ENCODE measurements around the gene MTERF4. TPM values are rescaled to one million over a fixed set of nuclear protein-coding genes. Genes with fewer than 3 reads are reported as not detected.

The MTERF4 gene
- total and polyA plus RNA-seq, 2 of the 8 experiments (the other 6 are each of a cell fraction or from before 2014, with no cell fraction given), result 25.9 to 28.5 TPM

DNA sequence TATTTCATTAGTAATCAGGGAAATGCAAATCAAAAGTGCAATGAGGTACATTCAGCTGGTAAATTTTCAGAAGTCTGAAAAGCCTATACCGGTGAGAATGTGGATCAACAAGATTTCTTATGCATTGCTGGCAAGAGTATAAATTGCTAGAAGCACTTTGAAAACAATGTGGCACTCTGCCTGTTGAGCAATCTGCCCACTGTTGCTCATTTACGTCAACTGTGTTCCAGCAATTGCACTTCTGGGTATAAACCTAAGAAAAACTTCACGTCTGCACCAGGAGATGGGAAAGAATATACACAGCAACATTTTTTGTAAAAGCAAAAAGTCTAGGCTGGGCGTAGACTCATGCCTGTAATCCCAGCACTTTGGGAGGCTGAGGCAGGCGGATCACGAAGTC lies 40.8 kb downstream of the MTERF4 start:
- WGBS, 2 experiments (ENCODE audit: extremely low coverage in 1 of 2, insufficient coverage in 1 of 2, insufficient read length in 1 of 2, insufficient replicate concordance in 2 of 2, low coverage in 1 of 2, low lambda C conversion rate in 2 of 2, missing lambda C conversion rate in 1 of 2), result 89% methylated on average over 6 of the region's 6 CpGs; no CpG with 5 or more reads in 1 of the 2 experiments
- no peak overlapping the region for H2AFZ ChIP-seq (ENCODE audit: low read length)
- no peak overlapping the region for H3K14ac ChIP-seq (ENCODE audit: insufficient read length)
- no peak overlapping the region for H3K9ac ChIP-seq (replicated peaks in 1 of 4; ENCODE audit: extremely low read depth in 1 of 4, low read depth in 3 of 4, low read length in 3 of 4)
- no peak overlapping the region for H4K8ac ChIP-seq (ENCODE audit: extremely low read depth, insufficient read depth, low read length)
- CTCF ChIA-PET (ENCODE audit: partially characterized antibody), result interaction anchor here (1.1 to 1.6 kb wide), 2 partner anchors 17 to 204 kb away, joined by 4 to 7 read pairs; no protein-coding TSS in a partner anchor
- H3K23me2 ChIP-seq (ENCODE audit: low read depth, low read length), result no peaks in the 10 kb centered on the region
- H3K23ac ChIP-seq (ENCODE audit: insufficient read length), result no peak overlapping the region
- H3K79me2 ChIP-seq (ENCODE audit: control insufficient read depth in 1 of 2, insufficient read depth in 2 of 2, low read length in 2 of 2), result no peaks in the 10 kb centered on the region
- H3K4me1 ChIP-seq (replicated peaks in 1 of 4; ENCODE audit: control insufficient read depth in 3 of 4, insufficient read depth in 4 of 4, low read length in 3 of 4), result peaks cover 0 to 9% (median 2%) of the 10 kb centered on the region in 4 experiments; a peak in 3 of 7 replicates
- H3K79me1 ChIP-seq (ENCODE audit: low read depth, low read length), result no peaks in the 10 kb centered on the region
- POLR2A ChIA-PET (ENCODE audit: partially characterized antibody), result no interaction called here
- FAIRE-seq (no peak), DNase-seq (ENCODE audit: low read depth in 1 of 2, low spot score in 2 of 2) (no peak)
- no peak overlapping the region for H4K91ac ChIP-seq (replicated peaks; ENCODE audit: insufficient read length, low read length)
- H2BK12ac ChIP-seq (ENCODE audit: low read depth, low read length), result no peak overlapping the region
- no peak overlapping the region for H4K5ac ChIP-seq (ENCODE audit: insufficient read length, low read depth, low read length)
- no peak overlapping the region for H2BK120ac ChIP-seq (replicated peaks; ENCODE audit: low read depth, low read length)
- H2BK5ac ChIP-seq (ENCODE audit: low read depth, low read length), result no peak overlapping the region
- no peaks in the 10 kb centered on the region for H4K20me1 ChIP-seq (replicated peaks in 1 of 2; ENCODE audit: control insufficient read depth in 1 of 2, insufficient read depth in 2 of 2, low read length in 2 of 2)
- H3K4me2 ChIP-seq (ENCODE audit: insufficient read depth in 1 of 2, low read depth in 2 of 2, low read length in 2 of 2), result no peak overlapping the region
- H3K36me3 ChIP-seq (ENCODE audit: control insufficient read depth in 2 of 4, insufficient read depth in 4 of 4, low read length in 3 of 4), result no peaks in the 10 kb centered on the region
- H2BK15ac ChIP-seq (ENCODE audit: low read length), result no peak overlapping the region
- no peak overlapping the region for H3K27ac ChIP-seq (ENCODE audit: low read depth, low read length)
- no peak overlapping the region for H2BK20ac ChIP-seq (ENCODE audit: low read length)
- no peak overlapping the region for H3K18ac ChIP-seq (ENCODE audit: extremely low read depth, low read length)
- no peak overlapping the region for H2AK5ac ChIP-seq (ENCODE audit: low read depth, low read length)
- no peak overlapping the region for H3K4ac ChIP-seq (replicated peaks; ENCODE audit: insufficient read length, low read depth, low read length)
- H3K27me3 ChIP-seq (replicated peaks in 1 of 4; ENCODE audit: control insufficient read depth in 3 of 4, extremely low read depth in 1 of 4, insufficient read depth in 3 of 4, low read length in 3 of 4), result no peaks in the 10 kb centered on the region
- no peak overlapping the region for H3K56ac ChIP-seq (replicated peaks; ENCODE audit: insufficient read length, low read depth, low read length)
- H3K4me3 ChIP-seq (ENCODE audit: extremely low read depth in 1 of 4, insufficient read depth in 2 of 4, low read depth in 3 of 4, low read length in 4 of 4), result no peak overlapping the region
- no peaks in the 10 kb centered on the region for H3K9me3 ChIP-seq (ENCODE audit: insufficient read depth in 2 of 2, low read depth in 1 of 2, low read length in 1 of 2)
- TF ChIP-seq SP2 (IDR thresholded peaks at IDR 0.05; ENCODE audit: low read length), result no peak
- TF ChIP-seq PHF8 (conservative IDR thresholded peaks at IDR 0.05; ENCODE audit: low read depth, low read length), result no peak
- no peak for TF ChIP-seq CTCF (IDR thresholded peaks at IDR 0.05; ENCODE audit: control extremely low read depth in 1 of 3, insufficient read depth in 1 of 3, low read depth in 1 of 3, low read length in 3 of 3)
- TF ChIP-seq NANOG (IDR thresholded peaks at IDR 0.05; ENCODE audit: insufficient read depth, low read depth, low read length, poor library complexity, severe bottlenecking), result no peak
- no peak for TF ChIP-seq SIRT6 (IDR thresholded peaks at IDR 0.05; ENCODE audit: low read length)
- no peak for TF ChIP-seq CREB1 (IDR thresholded peaks at IDR 0.05)
- TF ChIP-seq BCL11A (IDR thresholded peaks at IDR 0.05; ENCODE audit: low read depth in 2 of 2, low read length in 2 of 2), result no peak
- TF ChIP-seq ZNF274 (IDR thresholded peaks at IDR 0.05; ENCODE audit: borderline replicate concordance, extremely low read depth, low read length), result no peak

Data from H1 (cell line).